GM23248 (cell line): ENCODE data around the gene BBLN. TPM values are rescaled to one million over a fixed set of nuclear protein-coding genes. Genes with fewer than 3 reads are reported as not detected.
A peak's percentile ranks its signal among the peaks of the same experiment; 100 is the strongest.

ENCODE experiments used
- DNase-seq: peaks from one replicate; pipeline ENCODE4 v3.0.0-alpha.2; 2015
- H2AFZ ChIP-seq: fragments of 200-600 bp; sonication (generic); 2 replicates; pipeline ENCODE4 v1.6.1; 2016; ENCODE audit warnings: antibody characterized with exemption
- H3F3A ChIP-seq: fragments of 200-600 bp; sonication (generic); 2 replicates; pipeline ENCODE4 v1.6.1; 2016; ENCODE audit warnings: mild to moderate bottlenecking, antibody characterized with exemption, mixed run types; ENCODE audit not compliant: insufficient read depth
- H3K27ac ChIP-seq: fragments of 200-600 bp; sonication (generic); 2 replicates; pipeline ENCODE4 v1.5.1; 2016; ENCODE audit warnings: mild to moderate bottlenecking
- H3K27me3 ChIP-seq: fragments of 200-600 bp; sonication (generic); replicated peaks from 2 replicates; pipeline ENCODE4 v1.6.1; 2016; ENCODE audit warnings: mild to moderate bottlenecking; ENCODE audit not compliant: insufficient read depth
- H3K36me3 ChIP-seq: fragments of 200-600 bp; sonication (generic); 2 replicates; pipeline ENCODE4 v1.6.1; 2016; ENCODE audit warnings: low read depth, mild to moderate bottlenecking
- H3K4me1 ChIP-seq: fragments of 200-600 bp; sonication (generic); 2 replicates; pipeline ENCODE4 v1.6.1; 2016; ENCODE audit warnings: mild to moderate bottlenecking; ENCODE audit not compliant: insufficient read depth
- H3K4me2 ChIP-seq: fragments of 200-600 bp; sonication (generic); one replicate; pipeline ENCODE4 v1.6.1; 2016; ENCODE audit warnings: mild to moderate bottlenecking; ENCODE audit not compliant: unreplicated experiment
- H3K4me3 ChIP-seq: fragments of 200-600 bp; sonication (generic); 2 replicates; pipeline ENCODE4 v1.5.1; 2016; ENCODE audit warnings: mild to moderate bottlenecking
- H3K79me2 ChIP-seq: fragments of 200-600 bp; sonication (generic); 2 replicates; pipeline ENCODE4 v1.6.1; 2016; ENCODE audit warnings: mild to moderate bottlenecking; ENCODE audit not compliant: insufficient read depth
- H3K9ac ChIP-seq: fragments of 200-600 bp; sonication (generic); 2 replicates; pipeline ENCODE4 v1.6.1; 2016; ENCODE audit warnings: mild to moderate bottlenecking
- H3K9me2 ChIP-seq: fragments of 200-600 bp; sonication (generic); 2 replicates; pipeline ENCODE4 v1.6.1; 2016; ENCODE audit warnings: mixed run types, mild to moderate bottlenecking, moderate library complexity; ENCODE audit not compliant: insufficient read depth
- H3K9me3 ChIP-seq: fragments of 200-600 bp; sonication (generic); one replicate; pipeline ENCODE4 v1.6.1; 2017; ENCODE audit warnings: low read depth
- H4K20me1 ChIP-seq: fragments of 200-600 bp; sonication (generic); 2 replicates; pipeline ENCODE4 v1.6.0; 2016; ENCODE audit not compliant: insufficient read depth
- EZH2 ChIP-seq: fragments of 200-600 bp; sonication (generic); IDR thresholded peaks from 2 replicates; pipeline ENCODE4 v1.6.1; 2018; ENCODE audit warnings: antibody characterized with exemption, mild to moderate bottlenecking; ENCODE audit not compliant: insufficient read depth, poor library complexity, severe bottlenecking
- EZH2phosphoT487 ChIP-seq: fragments of 200-600 bp; sonication (generic); IDR thresholded peaks from 2 replicates; pipeline ENCODE4 v1.6.1; 2018; ENCODE audit warnings: antibody characterized with exemption, moderate library complexity, mild to moderate bottlenecking, low read depth; ENCODE audit not compliant: insufficient read depth
- WGBS, 2 experiments: methylation state at CpG; one replicate each; pipeline ENCODE4 v1.1.6; 2015 to 2017; ENCODE audit warnings: low lambda C conversion rate in 2 of 2, low coverage in 1 of 2; ENCODE audit errors: missing lambda C conversion rate in 2 of 2; 5-methylcytosine and 5-hydroxymethylcytosine counted together
- in situ Hi-C: fragments of 300-500 bp; cut with MboI; formaldehyde crosslinking; loops from 2 replicates; pipeline ENCODE4 v1.15.0; 2020
- polyA plus RNA-seq: library from polyadenylated mRNA; unstranded; fragments of >200 nt; fragmentation: Nextera tagmentation; extraction: Ambion mirVana; gene quantifications from 2 replicates; pipeline ENCODE4 v1.2.1, GENCODE V29; 2016
- total RNA-seq: library from RNA; depleted of rRNA; stranded (reverse); fragments of >200 nt; shearing (Covaris generic); gene quantifications from 2 replicates; pipeline ENCODE4 v1.2.3, GENCODE V29; 2014

The BBLN gene
- total and polyA plus RNA-seq, 2 experiments from 2014 or later: 137 to 315 TPM

- Histone ChIP-seq H3K9me2 (no peaks in the 10 kb centered on the region), H3K36me3 (no peaks in the 10 kb centered on the region), H3K27me3 (no peaks in the 10 kb centered on the region), H3K9ac (no peak overlapping the region), H3K4me2 (no peak overlapping the region), H3F3A (0 out of 2 replicates have a peak, but pooled peaks cover 4% of the 10 kb centered on the region), H3K27ac (no peak overlapping the region), H3K9me3 (no peaks in the 10 kb centered on the region), H2AFZ (no peak overlapping the region), H4K20me1 (no peaks in the 10 kb centered on the region), H3K4me1 (no peaks in the 10 kb centered on the region), H3K79me2 (no peaks in the 10 kb centered on the region), H3K4me3 (no peak overlapping the region)
- TF ChIP-seq EZH2 (no peak), EZH2phosphoT487 (no peak)
- 81 to 83% methylated on average over 26 of the region's 26 CpGs for WGBS, 2 experiments
- DNase-seq: no peak
- in situ Hi-C loops: no loop called here
Observed at GRCh38 chr9:128115187-128116103, 44.6 kb upstream of the BBLN start.

DNA sequence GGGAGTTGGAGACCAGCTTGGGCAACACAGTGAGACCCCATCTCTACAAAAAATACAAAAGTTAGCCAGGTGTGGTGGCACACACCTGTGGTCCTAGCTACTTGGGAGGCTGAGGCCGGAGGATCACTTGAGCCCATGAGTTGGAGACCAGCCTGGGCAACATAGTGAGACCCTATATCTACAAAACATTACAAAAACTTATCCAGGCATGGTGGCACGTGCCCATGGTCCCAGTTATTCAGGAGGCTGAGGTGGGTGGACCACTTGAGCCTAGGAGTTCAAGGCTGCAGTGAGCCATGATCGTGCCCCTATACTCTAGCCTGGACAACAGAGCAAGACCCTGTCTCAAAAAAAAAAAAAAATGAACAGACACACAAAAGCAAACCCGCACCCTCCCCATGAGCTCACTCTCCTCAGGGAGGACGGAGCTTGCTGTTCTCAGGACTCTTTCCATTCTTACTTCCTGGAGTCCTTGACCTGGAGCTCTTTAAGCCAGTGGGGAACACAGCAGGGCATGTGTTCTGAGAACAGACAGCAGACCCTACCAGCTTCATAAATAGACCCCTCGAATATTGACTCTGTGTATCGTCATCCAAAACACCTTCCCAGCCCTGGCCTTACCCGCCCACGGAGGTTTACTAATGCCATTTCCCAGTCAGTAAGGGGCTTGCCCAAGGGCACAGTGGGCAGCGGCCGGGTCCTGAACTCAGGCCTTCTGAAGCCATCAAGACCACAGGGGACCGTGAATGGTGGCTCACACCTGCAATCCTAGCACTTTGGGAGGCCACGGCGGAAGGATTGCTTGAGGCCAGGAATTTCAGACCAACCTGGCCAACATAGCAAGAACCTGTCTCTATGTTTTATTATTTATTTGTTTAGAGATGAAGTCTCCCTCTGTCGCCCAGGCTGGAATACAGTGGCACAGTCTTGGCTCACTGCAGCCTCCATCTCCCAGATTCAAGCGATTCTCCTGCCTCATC is 43.7 kb upstream of the BBLN start:
- H3K9ac ChIP-seq: no peak overlapping the region
- WGBS, 2 experiments: 88 to 89% methylated on average over 16 of the region's 16 CpGs
- no peaks in the 10 kb centered on the region for H3K27me3 ChIP-seq
- H4K20me1 ChIP-seq: no peaks in the 10 kb centered on the region
- no peaks in the 10 kb centered on the region for H3K36me3 ChIP-seq
- in situ Hi-C loops: no loop called here
- no peaks in the 10 kb centered on the region for H3K9me2 ChIP-seq
- no peaks in the 10 kb centered on the region for H3F3A ChIP-seq
- H3K4me2 ChIP-seq: no peak overlapping the region
- TF ChIP-seq EZH2: no peak
- no peak for TF ChIP-seq EZH2phosphoT487
- H3K9me3 ChIP-seq: no peaks in the 10 kb centered on the region
- no peak overlapping the region for H3K4me3 ChIP-seq
- H3K4me1 ChIP-seq: no peaks in the 10 kb centered on the region
- H2AFZ ChIP-seq: no peak overlapping the region
- H3K27ac ChIP-seq: no peak overlapping the region
- no peak for DNase-seq
- no peaks in the 10 kb centered on the region for H3K79me2 ChIP-seq

DNA sequence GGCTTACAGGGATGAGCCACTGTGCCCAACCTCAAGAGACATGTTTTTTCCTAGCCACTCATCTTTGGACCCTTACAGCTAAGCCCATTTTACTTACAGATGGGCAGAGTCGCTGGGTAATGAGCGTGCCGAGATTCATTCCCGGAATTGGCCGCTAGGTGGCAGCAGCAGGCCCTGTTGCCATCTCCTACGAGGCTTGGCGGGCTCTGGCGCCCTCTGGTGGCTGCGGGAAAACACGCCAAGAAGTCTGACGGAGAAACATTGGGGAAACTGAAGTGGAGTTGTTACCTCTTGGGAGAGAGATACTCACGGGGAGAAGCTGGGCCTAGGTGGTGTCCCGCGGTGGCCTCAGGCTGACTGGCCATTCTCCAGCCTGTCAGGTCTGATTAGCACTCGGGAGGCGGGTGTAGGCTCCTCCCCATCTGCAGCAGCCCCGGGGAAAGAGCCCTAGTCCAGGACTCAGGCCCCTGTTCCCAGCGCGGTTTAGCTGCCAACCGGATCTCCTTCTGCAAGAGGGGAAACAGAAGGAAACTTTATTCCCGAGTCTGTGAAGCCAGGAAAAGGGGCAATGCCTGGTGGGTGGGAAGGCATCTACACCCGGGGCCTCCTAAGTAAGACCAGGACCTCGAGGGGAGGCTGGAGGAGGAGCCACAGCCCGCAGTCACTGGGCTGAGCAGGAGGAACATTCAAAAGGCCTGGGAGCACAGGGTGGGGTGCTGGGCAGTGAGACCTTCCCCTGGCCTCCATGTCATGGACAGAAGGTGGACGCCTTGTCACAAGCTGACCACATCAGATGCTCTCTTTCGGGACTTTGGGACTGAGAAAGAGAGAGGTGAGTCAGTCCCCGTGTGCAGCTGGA is 42.2 kb upstream of the BBLN start:
- Histone ChIP-seq H4K20me1 (no peaks in the 10 kb centered on the region), H3K9ac (no peak overlapping the region), H3K36me3 (no peaks in the 10 kb centered on the region), H3K4me1 (no peaks in the 10 kb centered on the region), H3K4me2 (no peak overlapping the region), H2AFZ (peak overlapping the region; percentile 58), H3K27me3 (no peaks in the 10 kb centered on the region), H3K9me3 (no peaks in the 10 kb centered on the region), H3K4me3 (no peak overlapping the region), H3K9me2 (no peaks in the 10 kb centered on the region), H3K79me2 (no peaks in the 10 kb centered on the region), H3F3A (no peaks in the 10 kb centered on the region), H3K27ac (no peak overlapping the region)
- in situ Hi-C loops: no loop called here
- DNase-seq: peak; percentile 73
- TF ChIP-seq EZH2phosphoT487 (no peak), EZH2 (no peak)
- WGBS, 2 experiments: 3 to 4% methylated on average over 27 of the region's 27 CpGs

- H3K79me2 ChIP-seq: no peaks in the 10 kb centered on the region
- H3K36me3 ChIP-seq: no peaks in the 10 kb centered on the region
- no peak overlapping the region for H2AFZ ChIP-seq
- H3K4me3 ChIP-seq: no peak overlapping the region
- no peaks in the 10 kb centered on the region for H3K4me1 ChIP-seq
- H3K9me2 ChIP-seq: no peaks in the 10 kb centered on the region
- no peaks in the 10 kb centered on the region for H3K9me3 ChIP-seq
- H3K4me2 ChIP-seq: no peak overlapping the region
- no peak overlapping the region for H3K9ac ChIP-seq
- no peak for TF ChIP-seq EZH2phosphoT487
- TF ChIP-seq EZH2: no peak
- no peaks in the 10 kb centered on the region for H3F3A ChIP-seq
- no peak for DNase-seq
- H4K20me1 ChIP-seq: no peaks in the 10 kb centered on the region
- H3K27ac ChIP-seq: no peak overlapping the region
- H3K27me3 ChIP-seq: no peaks in the 10 kb centered on the region
- in situ Hi-C loops: no loop called here
- WGBS, 2 experiments: 30% methylated on average over 3 of the region's 3 CpGs; no CpG with 5 or more reads in 1 of the 2 experiments
Observed at GRCh38 chr9:128118472-128118857, 41.6 kb upstream of the BBLN start.
